GM20431 (cell line): ENCODE data around the gene IZUMO4.

Experiments
- in situ Hi-C: fragments of 300-500 bp; cut with MseI, MboI; formaldehyde crosslinking; loops from one replicate; pipeline ENCODE4 v1.15.0; 2020; ENCODE audit warnings: low sequenced_read_pairs; ENCODE audit not compliant: unreplicated experiment

Gene IZUMO4, protein sequence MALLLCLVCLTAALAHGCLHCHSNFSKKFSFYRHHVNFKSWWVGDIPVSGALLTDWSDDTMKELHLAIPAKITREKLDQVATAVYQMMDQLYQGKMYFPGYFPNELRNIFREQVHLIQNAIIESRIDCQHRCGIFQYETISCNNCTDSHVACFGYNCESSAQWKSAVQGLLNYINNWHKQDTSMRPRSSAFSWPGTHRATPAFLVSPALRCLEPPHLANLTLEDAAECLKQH

DNA sequence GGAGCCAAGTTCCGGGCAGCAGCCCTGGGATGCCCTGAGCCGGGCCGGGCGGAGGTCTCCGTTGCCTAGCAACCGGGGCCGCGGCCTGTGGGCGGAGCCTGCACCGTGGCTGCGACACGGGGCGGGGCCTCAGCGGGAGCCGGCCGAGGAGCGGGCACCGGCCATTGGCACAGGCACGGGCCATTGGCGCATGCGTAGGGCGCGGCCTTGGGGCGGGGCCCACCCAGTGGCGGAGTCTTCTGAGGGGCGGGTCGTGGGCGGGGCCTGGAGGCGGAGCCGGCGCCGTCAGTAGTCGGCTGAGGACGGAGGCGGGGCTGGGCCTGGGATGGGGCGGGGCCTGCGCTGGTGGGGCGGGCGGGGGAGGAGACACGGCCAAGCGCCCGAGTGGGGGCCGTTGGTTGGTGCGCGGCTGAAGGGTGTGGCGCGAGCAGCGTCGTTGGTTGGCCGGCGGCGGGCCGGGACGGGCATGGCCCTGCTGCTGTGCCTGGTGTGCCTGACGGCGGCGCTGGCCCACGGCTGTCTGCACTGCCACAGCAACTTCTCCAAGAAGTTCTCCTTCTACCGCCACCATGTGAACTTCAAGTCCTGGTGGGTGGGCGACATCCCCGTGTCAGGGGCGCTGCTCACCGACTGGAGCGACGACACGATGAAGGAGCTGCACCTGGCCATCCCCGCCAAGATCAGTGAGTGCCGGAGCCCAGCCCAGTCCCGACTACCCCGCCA lies at the start of gene IZUMO4:
TSS of gene IZUMO4 (plus strand) at position 436 of the 723 bp plus-strand sequence. CDS start at position 467, 31 bp downstream.
- in situ Hi-C loops: no loop called here

DNA sequence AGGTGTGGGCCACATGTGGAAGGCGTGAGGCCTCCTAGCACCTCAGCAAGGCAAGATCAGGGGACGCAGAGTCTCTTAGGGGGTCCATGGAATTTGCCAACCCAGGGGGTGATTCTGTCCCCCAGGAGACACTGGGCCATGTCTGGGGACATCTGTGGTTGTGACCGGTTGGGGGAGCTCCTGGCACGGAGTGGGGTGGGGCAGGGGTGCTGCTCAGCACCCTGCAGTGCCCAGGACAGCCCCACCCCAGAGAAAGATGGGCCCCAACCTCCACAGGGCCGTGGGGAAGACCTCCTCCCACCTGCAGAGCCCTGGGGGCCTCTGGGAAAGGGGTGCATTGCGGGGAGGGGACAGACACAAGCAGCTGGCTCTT lies 49.7 kb upstream of the IZUMO4 start:
- in situ Hi-C loops: no loop called here

DNA sequence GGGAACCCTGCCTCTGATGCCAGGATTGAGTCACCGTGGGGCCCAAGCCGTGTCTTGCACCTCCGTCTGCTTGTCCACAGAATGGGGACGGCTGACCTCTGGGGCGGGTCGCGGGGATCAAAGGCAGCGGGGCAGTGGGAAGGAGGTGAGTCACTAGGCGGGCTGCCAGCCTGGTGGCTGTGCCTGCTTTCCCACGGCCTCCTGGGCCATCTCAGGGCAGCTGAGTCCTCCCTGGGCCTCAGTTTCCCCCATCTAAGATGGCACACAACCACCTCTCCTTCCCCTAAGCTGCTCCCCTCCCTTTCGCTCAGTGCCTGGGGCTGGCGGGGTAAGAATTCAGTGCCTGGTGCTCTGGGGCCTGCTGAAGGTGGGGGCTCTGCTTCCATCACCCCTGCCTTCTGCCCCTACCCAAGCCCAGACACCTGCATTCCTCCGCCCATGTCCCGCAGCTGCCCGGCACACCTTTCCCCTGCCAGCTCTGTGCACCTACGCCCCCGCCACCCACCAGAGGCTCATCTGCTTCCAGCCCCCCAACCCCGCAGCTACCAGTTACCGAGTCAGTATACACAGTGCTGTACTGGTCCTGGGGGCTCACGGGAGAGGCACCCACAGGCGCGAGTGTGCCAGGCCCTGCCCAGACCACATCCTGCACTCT lies 49.1 kb upstream of the IZUMO4 start:
- in situ Hi-C loops: no loop called here

DNA sequence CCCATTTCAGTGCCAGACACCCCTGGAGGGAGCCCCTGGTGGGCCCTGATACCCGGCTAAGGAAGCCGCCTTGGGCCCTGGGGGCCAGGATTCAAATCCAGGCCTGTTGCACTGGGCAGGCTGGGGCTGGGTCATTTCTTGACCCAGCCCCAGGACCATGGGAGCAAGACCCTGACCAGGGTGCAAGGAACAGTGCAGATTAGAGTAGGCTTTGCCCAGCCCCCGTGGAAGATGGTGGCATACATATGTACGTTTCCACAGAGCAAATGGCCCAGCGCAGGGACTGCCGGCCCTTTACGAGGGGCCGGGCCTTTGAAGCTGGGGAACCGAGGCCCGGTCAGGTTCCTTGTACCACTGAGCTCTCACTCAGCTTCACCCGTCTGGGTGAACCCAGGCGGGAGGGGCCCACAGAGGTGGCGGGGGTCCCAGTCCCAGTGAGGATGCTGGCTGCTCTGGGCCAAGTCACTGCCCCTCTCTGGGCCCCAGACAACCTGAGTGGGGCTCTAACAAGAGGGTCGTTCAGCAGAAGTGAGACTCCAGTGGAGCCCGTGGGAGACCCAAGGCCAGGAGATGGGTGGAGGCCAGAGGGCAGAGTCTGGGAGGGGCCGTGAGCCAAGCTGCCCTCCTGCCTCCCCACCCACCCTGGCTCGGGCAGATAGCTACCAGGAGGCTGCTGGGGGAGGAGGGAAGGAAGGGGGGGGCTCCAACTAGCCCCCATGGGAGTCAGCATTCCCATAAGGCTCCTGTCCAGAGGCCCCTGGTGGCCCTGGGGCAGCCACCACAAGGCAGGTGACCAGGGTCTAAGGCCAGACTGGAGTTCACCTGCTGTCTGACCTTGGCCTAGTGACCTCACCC lies 48.4 kb upstream of the IZUMO4 start:
- in situ Hi-C loops: no loop called here

DNA sequence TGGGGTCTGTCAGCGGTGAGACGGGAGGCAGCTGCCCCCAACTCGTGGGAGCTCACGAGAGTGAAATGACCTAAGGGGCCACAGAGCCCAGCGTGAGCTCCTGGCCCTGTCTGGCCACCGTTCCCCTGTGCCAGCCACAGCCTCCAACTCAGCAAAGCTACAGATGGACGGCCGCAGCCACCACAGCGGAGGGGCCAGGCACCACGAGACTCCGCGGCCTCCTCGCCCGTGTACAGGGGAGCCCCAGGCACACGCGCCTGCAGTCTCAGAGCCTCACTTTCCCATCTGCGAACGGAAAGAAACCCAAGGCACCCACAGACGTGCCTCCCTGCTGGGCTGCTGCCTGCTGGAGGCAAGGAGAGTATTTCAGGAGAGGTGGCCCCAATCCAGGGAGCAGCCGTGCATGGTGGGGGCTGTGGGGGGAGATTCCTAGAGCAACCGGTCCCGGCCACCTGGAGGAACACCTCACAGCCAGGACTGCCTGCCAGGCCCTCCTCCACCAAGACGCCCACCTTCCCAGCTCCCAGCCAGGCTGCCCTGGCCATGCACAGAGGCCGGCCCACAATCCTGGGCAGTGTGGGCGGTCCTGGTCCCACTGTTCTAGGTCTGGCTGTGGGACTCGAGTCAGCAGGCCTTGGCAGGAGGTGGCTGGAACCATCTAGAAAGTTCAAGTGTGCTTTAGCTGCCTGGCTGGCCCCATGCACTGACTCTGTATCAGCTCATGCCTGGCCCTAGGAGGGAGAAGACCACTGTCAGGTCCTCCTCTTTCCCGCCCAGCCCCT lies 47.6 kb upstream of the IZUMO4 start:
- in situ Hi-C loops: no loop called here

DNA sequence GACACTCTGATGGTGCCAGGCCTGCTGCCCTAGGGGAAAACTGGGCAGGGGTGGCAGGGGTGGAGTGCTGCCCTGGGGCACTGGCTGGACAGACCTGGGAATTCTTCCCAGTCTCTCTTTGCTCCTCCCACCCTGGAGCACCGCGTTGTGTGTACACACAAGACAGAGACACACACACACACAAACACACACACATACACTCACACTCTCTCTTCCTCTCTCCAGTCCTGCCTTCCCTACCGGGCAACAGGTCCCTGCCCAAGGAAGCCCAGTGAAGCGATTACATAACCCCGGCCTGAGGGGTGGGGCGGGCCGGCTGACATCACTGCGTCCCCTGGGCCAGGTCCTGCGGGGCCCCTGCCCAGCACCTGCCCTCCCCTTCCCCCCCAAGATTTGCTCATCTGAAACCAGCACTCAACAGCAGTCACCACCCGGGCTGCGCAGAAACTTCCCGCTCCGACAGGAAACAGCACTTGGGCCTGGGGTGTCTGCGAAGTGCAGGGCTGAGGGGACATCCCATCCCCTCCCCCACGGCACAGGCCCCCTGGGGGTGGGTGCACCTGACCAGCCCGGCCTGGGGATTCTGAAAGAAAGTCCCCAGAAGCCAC lies 46.9 kb upstream of the IZUMO4 start:
- in situ Hi-C loops: no loop called here

DNA sequence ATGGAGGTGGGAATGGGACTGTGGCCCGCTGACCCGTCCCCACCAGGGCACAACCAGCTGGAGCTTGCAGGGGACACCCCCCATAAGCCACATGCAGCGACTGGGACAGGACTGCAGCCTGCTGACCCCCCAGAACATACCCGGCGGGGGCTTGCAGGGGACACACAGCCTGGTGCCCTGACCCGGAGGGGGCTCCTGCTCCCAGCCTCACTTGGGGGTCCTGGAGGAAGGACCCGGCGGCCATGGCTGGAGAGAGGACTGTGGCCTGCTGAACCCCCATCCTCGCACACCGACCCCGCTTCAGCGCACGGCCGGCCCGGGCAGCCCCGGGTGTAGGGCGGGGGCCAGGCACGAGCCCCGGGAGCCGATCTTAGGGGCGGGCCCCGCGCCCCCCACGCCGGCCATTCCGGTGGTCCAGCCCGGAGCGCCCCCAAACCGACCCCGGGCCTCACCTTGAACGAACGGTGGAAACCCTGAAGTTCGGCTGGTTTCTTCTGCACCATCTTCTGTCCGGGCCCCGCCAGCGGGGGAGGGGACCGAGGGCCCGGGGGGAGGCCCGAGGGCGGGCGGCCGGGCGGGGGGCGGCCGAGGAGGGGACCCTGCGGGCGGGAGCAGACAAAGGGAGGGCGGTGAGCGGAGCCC lies 46.2 kb upstream of the IZUMO4 start:
- in situ Hi-C loops: no loop called here

DNA sequence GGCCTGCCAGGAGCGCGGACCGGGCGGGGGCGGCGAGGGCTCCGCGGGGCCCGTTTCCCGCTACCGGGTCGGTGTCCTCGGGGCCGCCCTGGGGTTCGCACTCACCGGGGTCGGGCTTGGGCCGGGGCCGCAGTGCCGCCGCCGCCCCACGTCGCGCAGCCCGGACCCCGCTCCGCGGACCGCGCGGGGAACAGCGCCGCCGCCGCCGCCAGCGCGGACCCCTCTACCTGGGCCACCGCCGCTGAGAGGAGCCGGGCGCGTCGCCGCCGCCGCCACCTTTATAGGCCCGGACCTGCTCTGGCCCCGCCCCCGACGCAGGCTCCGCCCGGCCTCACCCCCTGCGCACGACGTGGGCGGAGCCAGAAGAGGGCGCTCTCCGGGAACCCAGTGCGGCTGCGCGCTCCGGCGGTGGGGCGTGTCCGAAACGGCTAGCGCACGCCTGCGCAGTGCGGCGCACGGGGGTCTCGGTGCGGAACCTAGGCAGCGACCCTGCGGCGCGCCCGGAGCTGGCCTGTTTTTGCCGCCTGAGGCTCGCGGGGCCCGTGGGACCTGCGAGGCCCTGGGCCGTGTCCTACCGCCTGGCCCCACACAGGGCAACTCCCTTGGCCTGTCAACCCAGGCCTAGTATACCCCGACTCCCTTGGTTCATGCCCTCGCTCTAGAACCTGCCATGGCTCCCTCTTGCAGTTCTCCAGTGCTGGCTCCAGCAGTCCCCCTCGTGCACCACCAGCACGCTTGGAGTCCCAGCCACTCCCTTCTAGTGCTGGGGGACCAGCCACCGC lies 45.5 kb upstream of the IZUMO4 start, which contains the start of gene MKNK2:
TSS of gene MKNK2 (minus strand) at position 254 of the 782 bp plus-strand sequence. CDS start 393 bp downstream, outside the sequence.
- in situ Hi-C loops: no loop called here

DNA sequence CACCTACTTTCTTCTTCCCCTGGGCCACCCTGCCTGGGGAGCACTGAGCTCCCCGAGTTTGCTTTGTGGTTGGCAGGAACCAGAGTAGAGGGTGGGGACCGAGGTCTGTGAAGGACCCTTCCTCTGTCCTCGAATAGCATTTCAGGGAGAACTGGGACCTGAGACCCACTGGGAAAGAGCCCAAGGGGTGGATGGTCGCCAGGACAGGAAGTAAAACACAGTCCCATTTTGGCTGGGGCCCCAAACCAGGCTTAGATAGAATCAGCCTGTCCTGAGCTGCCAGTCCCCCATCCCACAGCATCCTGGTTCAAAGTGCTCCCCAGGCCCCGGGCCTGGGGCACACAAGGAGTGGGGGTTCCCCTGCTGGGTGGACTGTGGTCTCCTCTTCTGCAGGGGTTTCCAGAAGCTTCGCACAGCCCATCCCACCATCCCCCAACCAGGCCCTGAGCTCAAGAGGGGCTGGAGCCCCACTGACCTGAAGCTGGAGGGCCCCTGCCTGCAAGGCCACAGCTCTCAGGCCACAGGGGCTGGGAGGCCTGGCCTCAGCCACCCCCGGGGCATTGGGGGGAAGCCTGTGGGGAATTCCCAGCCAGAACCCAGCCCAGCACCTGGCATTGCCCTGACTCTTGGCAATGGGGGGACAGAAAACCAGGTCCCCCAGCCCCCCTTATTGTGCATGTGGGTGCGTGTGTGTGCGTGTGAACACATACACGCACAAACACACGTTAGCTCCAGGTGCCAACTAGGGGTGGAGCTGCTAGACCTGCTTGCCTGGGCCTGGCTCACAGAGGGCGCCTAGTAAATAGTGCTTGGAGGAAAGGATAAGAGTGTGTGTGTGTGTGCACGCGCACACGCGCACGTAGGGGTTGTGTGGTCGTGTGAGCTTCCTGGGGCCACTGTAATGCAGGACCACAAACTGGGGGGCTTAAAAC lies 44.7 kb upstream of the IZUMO4 start:
- in situ Hi-C loops: no loop called here

DNA sequence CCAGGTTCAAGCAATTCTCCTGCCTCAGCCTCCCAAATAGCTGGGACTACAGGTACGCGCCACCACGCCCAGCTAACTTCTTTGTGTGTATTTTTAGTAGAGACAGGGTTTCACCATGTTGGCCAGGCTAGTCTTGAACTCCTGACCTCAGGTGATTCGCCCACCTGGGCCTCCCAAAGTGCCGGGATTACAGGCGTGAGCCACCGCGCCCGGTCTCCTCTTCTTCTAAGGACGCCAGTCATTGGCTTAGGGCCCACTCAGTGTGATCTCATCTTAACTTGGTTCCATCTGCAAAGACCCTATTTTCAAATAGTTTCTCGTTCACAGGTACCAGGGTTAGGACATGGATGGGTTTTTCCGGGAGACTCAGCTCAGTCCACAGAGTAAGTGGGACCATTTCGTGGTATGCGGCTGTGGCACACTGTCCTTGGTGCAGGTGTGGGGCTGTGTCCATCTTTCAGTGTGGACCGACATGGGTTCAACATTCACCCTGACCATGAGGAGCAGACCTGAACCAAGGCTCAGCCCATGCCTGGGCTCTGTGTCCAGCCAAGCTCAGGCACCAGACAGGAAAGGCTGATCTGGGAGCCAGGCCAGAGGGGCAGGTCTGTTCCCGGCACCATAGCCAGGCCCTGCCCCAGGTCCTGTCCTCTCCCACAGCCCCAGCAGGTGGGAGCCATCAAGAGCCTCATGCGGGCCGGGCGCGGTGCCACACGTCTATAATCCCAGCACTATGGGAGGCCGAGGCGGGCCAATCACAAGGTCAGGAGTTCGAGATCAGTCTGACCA lies 42.9 kb upstream of the IZUMO4 start:
- in situ Hi-C loops: no loop called here

DNA sequence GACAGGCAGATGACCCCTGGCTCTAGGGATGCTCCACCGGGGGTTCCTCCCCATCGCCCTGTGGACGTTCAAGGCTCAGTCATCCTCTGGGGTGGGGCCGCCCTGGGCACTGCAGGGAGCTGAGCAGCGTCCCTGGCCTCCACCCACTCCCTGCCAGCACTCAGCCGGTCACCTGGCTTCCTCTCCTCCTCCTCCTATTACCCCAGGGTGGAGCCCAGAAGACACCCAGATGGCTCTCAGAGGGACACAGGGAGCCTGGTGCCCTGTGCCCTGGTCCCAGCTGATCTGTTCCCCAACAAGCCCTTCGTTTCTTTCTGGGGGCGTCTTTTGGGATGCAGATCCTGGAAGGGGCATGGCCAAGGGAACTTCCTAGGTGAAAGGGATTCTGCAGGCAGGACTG lies 42.0 kb upstream of the IZUMO4 start:
- in situ Hi-C loops: no loop called here

DNA sequence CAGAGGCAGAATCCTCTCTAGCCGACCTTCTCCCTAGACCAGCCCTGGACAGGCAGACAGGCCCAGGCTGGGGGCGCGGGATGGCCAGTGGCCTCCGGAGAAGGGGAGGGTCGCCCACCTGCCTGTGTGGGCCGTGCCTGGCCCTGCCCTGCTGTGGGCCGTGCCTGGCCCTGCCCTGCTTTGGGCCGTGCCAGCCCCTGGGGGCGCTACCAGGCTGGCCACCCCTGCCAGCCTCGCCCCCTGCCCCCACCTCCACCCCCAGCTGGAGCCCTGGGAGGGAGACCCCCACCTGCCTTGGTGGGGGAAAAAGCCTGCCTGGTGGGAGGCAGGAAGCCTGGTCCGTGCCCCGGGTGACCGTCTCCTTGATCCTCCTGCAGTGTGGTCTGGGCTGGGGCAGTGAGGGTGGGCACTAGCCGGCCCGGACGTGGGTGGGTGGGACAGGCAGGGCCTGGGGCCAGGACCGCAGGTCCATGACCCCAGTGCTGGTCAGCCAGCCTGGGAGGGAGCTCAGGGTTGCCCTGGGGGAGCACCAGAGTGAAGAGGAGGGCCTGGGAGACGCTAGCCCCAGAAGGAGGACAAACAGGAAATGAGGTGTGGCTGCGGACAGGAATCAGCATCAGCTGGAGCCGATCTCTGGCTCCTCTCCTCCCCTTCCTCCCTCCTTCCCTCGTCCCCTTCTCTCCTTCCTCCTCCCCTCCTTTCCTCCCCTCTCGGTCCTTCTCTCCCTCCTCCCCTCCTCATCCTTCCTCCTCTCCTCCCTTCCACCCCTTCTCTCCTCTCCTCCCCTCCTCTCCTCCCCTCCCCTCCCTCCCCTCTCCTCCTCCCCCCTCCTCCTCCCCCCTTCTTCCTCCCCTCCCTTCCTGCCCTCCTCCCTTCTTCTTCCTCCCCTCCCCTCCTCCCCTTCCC lies 40.5 kb upstream of the IZUMO4 start:
- in situ Hi-C loops: no loop called here

DNA sequence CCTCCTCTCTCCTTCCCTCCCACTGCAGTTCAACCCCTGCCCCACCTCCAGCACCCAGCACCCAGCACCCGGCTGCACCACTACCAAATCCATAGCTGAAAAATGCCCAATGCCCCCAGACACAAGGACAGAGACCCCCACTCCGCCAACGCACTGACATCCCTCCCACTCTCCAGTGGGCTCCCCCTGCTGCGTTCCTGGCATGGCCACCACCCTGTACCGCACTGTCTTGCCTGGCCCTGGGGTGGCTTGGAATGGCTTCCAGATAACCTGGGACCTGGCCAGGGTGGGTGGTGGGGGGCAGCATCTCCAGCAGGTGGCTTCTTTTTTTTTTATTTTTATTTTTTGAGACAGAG lies 39.9 kb upstream of the IZUMO4 start:
- in situ Hi-C loops: no loop called here

DNA sequence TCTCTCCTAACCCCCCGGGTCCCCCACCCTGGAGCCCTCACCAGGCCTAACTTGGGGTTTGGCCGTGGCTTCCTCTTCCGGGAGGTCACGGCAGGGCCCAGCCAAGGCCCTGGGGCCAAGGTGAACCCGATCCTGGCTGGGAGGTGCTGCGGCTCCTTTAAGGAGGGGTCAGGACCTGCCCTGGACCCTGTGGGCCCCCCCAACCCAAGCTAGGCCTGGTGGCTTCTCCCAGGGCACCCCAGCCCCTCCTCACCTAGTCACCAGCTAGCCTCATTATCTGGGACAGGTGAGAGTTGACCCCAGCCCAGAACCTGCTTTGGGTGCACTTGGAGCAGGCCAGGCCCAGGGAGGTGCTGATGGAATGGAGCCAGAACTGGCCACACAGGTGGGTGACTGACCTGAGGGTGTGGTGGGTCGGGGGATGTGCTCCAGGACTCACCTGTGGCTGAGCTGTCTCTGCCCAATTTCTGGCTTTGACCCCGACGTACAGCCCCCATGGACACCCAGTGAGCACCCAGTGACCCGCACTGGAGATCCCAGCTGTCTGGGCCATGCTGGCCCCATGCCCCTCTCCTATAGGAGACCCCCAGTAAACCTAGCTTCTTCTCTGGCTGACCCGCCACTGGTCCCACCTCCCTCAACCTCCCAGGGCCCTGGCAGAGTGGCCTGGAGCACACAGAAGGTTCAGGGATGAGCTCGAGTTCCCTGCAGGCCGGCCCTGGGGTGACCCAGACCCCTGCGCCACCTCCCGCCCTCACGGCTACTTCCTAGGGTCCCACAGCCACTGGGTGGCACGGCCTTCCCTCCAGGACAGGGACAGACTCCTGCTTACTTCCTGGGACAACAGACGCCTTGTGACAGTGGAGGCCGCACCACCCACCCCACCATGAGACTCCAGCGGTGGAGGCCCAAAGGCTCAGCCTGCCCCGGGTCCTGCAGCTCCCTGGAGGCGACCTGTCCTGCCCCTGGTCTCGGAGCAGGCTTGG lies 38.9 kb upstream of the IZUMO4 start:
- in situ Hi-C loops: no loop called here
